Neuronal stem cell (in vitro differentiated cells): ENCODE measurements around the gene MTHFS.

Source experiments
- DNase-seq: peaks from one replicate; pipeline ENCODE4 v3.0.0-alpha.2; 2013; ENCODE audit warnings: low spot score
- H2AFZ ChIP-seq: one replicate; pipeline ENCODE4 v1.6.1; 2013; ENCODE audit warnings: mild to moderate bottlenecking, low read length, inconsistent platforms
- H2AK5ac ChIP-seq: 2 replicates; pipeline ENCODE4 v1.6.1; 2013; ENCODE audit warnings: low read depth, mild to moderate bottlenecking, inconsistent platforms, low read length, moderate library complexity, mixed read lengths
- H2BK120ac ChIP-seq: 2 replicates; pipeline ENCODE4 v1.6.1; 2013; ENCODE audit warnings: low read depth, mild to moderate bottlenecking, inconsistent platforms, low read length, moderate library complexity, mixed read lengths
- H2BK12ac ChIP-seq: one replicate; pipeline ENCODE4 v1.6.1; 2013; ENCODE audit warnings: low read length, inconsistent platforms
- H2BK15ac ChIP-seq: 2 replicates; pipeline ENCODE4 v1.6.1; 2013; ENCODE audit warnings: mild to moderate bottlenecking, low read length, inconsistent platforms, mixed read lengths
- H2BK5ac ChIP-seq: one replicate; pipeline ENCODE4 v1.6.1; 2013; ENCODE audit warnings: inconsistent platforms, mild to moderate bottlenecking, low read length, moderate library complexity
- H3K14ac ChIP-seq: one replicate; pipeline ENCODE4 v1.6.1; 2013; ENCODE audit warnings: low read length, inconsistent platforms
- H3K18ac ChIP-seq: 2 replicates; pipeline ENCODE4 v1.6.1; 2013; ENCODE audit warnings: low read length, inconsistent platforms
- H3K23ac ChIP-seq: 2 replicates; pipeline ENCODE4 v1.6.1; 2013; ENCODE audit warnings: low read depth, mild to moderate bottlenecking, mixed read lengths, low read length, inconsistent platforms; ENCODE audit not compliant: poor library complexity
- H3K27ac ChIP-seq: replicated peaks from 3 replicates; pipeline ENCODE4 v1.5.1; 2013; ENCODE audit warnings: low read length, inconsistent platforms
- H3K27me3 ChIP-seq, 3 experiments: 2 replicates each; pipeline ENCODE4 v1.6.1; 2013; ENCODE audit warnings: low read length in 3 of 3, mild to moderate bottlenecking in 2 of 3, inconsistent platforms in 1 of 3, low read depth in 1 of 3, mixed read lengths in 1 of 3, moderate library complexity in 1 of 3; ENCODE audit not compliant: control insufficient read depth in 3 of 3, insufficient read depth in 3 of 3
- H3K36me3 ChIP-seq, 2 donors: replicated peaks in 1 of 2; 2 replicates each; pipeline ENCODE4 v1.6.1; 2013; ENCODE audit warnings: low read length in 2 of 2; ENCODE audit not compliant: control insufficient read depth in 2 of 2, insufficient read depth in 2 of 2
- H3K4ac ChIP-seq: 2 replicates; pipeline ENCODE4 v1.6.1; 2013; ENCODE audit warnings: inconsistent platforms, mild to moderate bottlenecking, low read length, moderate library complexity
- H3K4me1 ChIP-seq, 2 donors: 1 replicate in 1 of 2; 2 replicates in 1 of 2; pipeline ENCODE4 v1.6.1; 2013; ENCODE audit warnings: low read length in 2 of 2, low read depth in 1 of 2; ENCODE audit not compliant: control insufficient read depth in 2 of 2, insufficient read depth in 1 of 2
- H3K4me2 ChIP-seq: one replicate; pipeline ENCODE4 v1.6.1; 2013; ENCODE audit warnings: mild to moderate bottlenecking, low read length, inconsistent platforms; ENCODE audit not compliant: insufficient read depth, poor library complexity, severe bottlenecking
- H3K4me3 ChIP-seq, 2 donors: 2 replicates each; pipeline ENCODE4 v1.5.1; 2013; ENCODE audit warnings: low read length in 2 of 2, mild to moderate bottlenecking in 2 of 2, inconsistent platforms in 1 of 2, moderate library complexity in 1 of 2
- H3K79me1 ChIP-seq: one replicate; pipeline ENCODE4 v1.6.1; 2013; ENCODE audit warnings: low read depth, mild to moderate bottlenecking, inconsistent platforms, low read length, moderate library complexity
- H3K9ac ChIP-seq: one replicate; pipeline ENCODE4 v1.6.1; 2013; ENCODE audit warnings: mild to moderate bottlenecking, low read depth, low read length, inconsistent platforms; ENCODE audit not compliant: poor library complexity
- H3K9me3 ChIP-seq, 2 donors: replicated peaks in 1 of 2; 2 replicates each; pipeline versions ENCODE3 to v1.6.1; 2013; ENCODE audit warnings: low read length in 2 of 2, mild to moderate bottlenecking in 2 of 2, inconsistent platforms in 1 of 2, low read depth in 1 of 2, mixed read lengths in 1 of 2, moderate library complexity in 1 of 2; ENCODE audit not compliant: control insufficient read depth in 2 of 2, insufficient read depth in 1 of 2
- H4K8ac ChIP-seq: one replicate; pipeline ENCODE4 v1.6.1; 2013; ENCODE audit warnings: low read depth, mild to moderate bottlenecking, inconsistent platforms, low read length, moderate library complexity
- H4K91ac ChIP-seq: one replicate; pipeline ENCODE4 v1.6.1; 2013; ENCODE audit warnings: low read length, low read depth, mild to moderate bottlenecking, inconsistent platforms; ENCODE audit not compliant: poor library complexity
- WGBS, 2 donors: extraction: QIAGEN DNeasy Blood & Tissue Kit; methylation state at CpG; one replicate each; pipeline ENCODE4 v1.1.7; 2013; ENCODE audit warnings: missing lambda C conversion rate in 2 of 2, mixed read lengths in 1 of 2; ENCODE audit not compliant: insufficient read length in 2 of 2, insufficient replicate concordance in 1 of 2; ENCODE audit errors: extremely low coverage in 2 of 2; 5-methylcytosine and 5-hydroxymethylcytosine counted together

The MTHFS gene

DNA sequence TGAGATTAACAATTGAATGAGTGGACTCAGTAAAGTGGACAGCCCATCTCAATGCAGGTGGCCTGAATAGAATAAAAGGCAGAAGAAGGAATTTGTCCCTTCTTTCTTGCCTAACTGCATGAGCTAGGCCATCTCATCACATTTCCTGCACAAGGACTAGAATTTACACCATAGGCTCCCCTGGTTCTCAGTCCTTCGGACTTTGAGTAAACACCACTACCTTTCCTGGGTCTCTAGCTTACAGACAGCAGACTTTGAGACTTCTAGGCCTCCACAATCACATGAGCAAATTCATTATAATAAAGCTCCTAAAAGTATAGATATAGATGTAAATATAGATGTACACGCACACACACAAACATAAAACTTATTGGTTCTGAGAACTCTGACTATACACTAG lies 28.3 kb downstream of the MTHFS start:
- H3K79me1 ChIP-seq, result peaks cover under 1% of the 10 kb centered on the region
- no peak overlapping the region for H3K4me2 ChIP-seq
- no peak overlapping the region for H4K8ac ChIP-seq
- no peak overlapping the region for H3K14ac ChIP-seq
- no peak overlapping the region for H2AFZ ChIP-seq
- no peak overlapping the region for H3K4ac ChIP-seq
- H3K36me3 ChIP-seq, result peaks cover 0 to 3% of the 10 kb centered on the region in 2 donors
- WGBS, 2 donors, result no CpG with 5 or more reads among the region's 2 CpGs
- H2BK120ac ChIP-seq, result no peak overlapping the region
- no peaks in the 10 kb centered on the region for H3K27me3 ChIP-seq
- no peak overlapping the region for H3K23ac ChIP-seq
- H2BK12ac ChIP-seq, result no peak overlapping the region
- no peak overlapping the region for H4K91ac ChIP-seq
- no peak overlapping the region for H3K9ac ChIP-seq
- H3K27ac ChIP-seq, result no peak overlapping the region
- no peak overlapping the region for H3K4me3 ChIP-seq
- DNase-seq, result no peak
- H3K4me1 ChIP-seq, result no peaks in the 10 kb centered on the region
- no peak overlapping the region for H3K18ac ChIP-seq
- peaks cover 4 to 13% of the 10 kb centered on the region in 2 donors for H3K9me3 ChIP-seq
- no peak overlapping the region for H2BK5ac ChIP-seq
- H2BK15ac ChIP-seq, result no peak overlapping the region
- no peak overlapping the region for H2AK5ac ChIP-seq

DNA sequence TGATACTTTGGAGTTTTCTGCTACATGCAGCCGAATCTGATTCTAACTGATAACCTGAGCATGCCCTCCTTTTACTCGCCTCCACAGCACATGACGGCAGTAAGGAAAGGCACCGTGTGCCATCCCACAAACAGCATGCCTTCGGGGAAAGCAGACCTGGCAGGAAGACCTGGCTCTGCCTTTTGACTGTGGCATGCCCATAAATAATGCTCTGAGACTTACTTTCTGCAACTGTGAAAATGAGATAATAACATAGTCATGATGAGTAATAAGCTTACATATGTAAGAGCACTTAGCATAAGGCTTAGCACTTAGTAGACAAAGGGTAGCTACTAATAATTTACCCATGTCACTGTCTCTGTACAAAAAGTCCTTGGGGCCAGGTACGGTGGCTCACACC lies 32.9 kb downstream of the MTHFS start:
- Histone ChIP-seq H3K4me3 (no peak overlapping the region), H2BK15ac (no peak overlapping the region), H3K23ac (no peak overlapping the region), H2BK12ac (no peak overlapping the region), H2AK5ac (no peak overlapping the region), H3K79me1 (no peaks in the 10 kb centered on the region), H3K4me2 (no peak overlapping the region), H3K4me1 (no peaks in the 10 kb centered on the region), H3K14ac (no peak overlapping the region), H3K27ac (no peak overlapping the region), H3K9ac (no peak overlapping the region), H3K18ac (no peak overlapping the region), H2AFZ (no peak overlapping the region), H2BK120ac (no peak overlapping the region), H3K36me3 (no peaks in the 10 kb centered on the region), H4K8ac (no peak overlapping the region), H3K27me3 (no peaks in the 10 kb centered on the region), H3K4ac (no peak overlapping the region), H4K91ac (no peak overlapping the region), H3K9me3 (no peaks in the 10 kb centered on the region), H2BK5ac (no peak overlapping the region)
- WGBS, 2 donors, result no CpG with 5 or more reads among the region's 6 CpGs
- no peak for DNase-seq

DNA sequence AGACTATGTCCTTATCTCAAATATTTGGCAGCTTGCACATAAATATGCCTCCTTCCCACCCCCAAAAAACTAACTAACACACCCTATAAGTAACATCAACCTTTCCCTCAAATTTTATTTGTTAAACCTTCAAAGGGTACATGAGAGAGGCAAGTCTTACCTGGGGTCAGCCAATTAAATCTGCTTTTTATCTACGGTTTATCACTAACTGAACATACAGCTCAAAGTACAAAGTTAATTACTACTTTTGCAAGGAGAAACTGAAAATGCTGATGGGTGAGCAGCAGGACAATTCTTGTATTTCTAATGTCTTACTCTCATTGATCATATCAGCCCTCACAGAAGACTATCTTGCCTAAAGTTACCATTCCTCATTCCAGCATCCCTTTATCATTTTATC lies 34.6 kb downstream of the MTHFS start:
- Histone ChIP-seq H2BK5ac (no peak overlapping the region), H3K4ac (no peak overlapping the region), H4K8ac (no peak overlapping the region), H3K4me3 (no peak overlapping the region), H3K18ac (no peak overlapping the region), H2BK120ac (no peak overlapping the region), H2AK5ac (no peak overlapping the region), H2BK15ac (no peak overlapping the region), H3K27me3 (no peaks in the 10 kb centered on the region), H2BK12ac (no peak overlapping the region), H4K91ac (no peak overlapping the region), H3K9ac (no peak overlapping the region), H3K79me1 (no peaks in the 10 kb centered on the region), H3K36me3 (no peaks in the 10 kb centered on the region), H3K23ac (no peak overlapping the region), H3K9me3 (no peaks in the 10 kb centered on the region), H3K4me1 (no peaks in the 10 kb centered on the region), H3K27ac (no peak overlapping the region), H3K4me2 (no peak overlapping the region), H2AFZ (no peak overlapping the region), H3K14ac (no peak overlapping the region)
- DNase-seq, result no peak
- WGBS, 2 donors, result no CpG with 5 or more reads among the region's 1 CpG

DNA sequence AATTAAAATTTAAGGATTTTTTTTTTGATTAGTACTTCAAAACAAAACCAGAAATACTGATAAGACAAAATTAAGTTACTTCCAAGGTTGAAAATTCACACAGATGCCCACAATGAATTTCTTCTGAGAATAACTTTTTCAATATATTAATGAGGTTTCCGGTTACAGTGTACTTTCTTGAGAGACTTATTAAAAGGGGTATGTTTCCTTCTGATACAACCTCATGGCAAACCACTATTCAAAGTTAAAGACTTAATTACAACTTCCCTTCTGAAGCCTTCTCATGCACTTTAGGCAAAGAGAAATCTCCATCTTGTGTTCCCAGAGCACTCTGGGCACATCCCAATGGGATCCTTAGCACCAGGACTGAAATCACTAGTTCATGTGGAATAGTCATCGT lies 36.2 kb downstream of the MTHFS start:
- H3K9ac ChIP-seq, result no peak overlapping the region
- no peak overlapping the region for H3K14ac ChIP-seq
- no peak overlapping the region for H2BK15ac ChIP-seq
- no CpG with 5 or more reads among the region's 2 CpGs for WGBS, 2 donors
- H2AFZ ChIP-seq, result no peak overlapping the region
- H3K4ac ChIP-seq, result no peak overlapping the region
- no peak overlapping the region for H3K23ac ChIP-seq
- H3K27ac ChIP-seq, result no peak overlapping the region
- H3K18ac ChIP-seq, result no peak overlapping the region
- H4K91ac ChIP-seq, result no peak overlapping the region
- H3K27me3 ChIP-seq, result no peaks in the 10 kb centered on the region
- no peaks in the 10 kb centered on the region for H3K36me3 ChIP-seq
- H3K4me3 ChIP-seq, result no peak overlapping the region
- H4K8ac ChIP-seq, result no peak overlapping the region
- no peaks in the 10 kb centered on the region for H3K79me1 ChIP-seq
- no peak overlapping the region for H2BK120ac ChIP-seq
- no peak overlapping the region for H3K4me2 ChIP-seq
- no peaks in the 10 kb centered on the region for H3K9me3 ChIP-seq
- H2BK5ac ChIP-seq, result no peak overlapping the region
- H2BK12ac ChIP-seq, result no peak overlapping the region
- H2AK5ac ChIP-seq, result no peak overlapping the region
- no peak for DNase-seq
- H3K4me1 ChIP-seq, result no peaks in the 10 kb centered on the region
